ENCODE measurements around the gene POLR1H.

POLR1H gene

DNA sequence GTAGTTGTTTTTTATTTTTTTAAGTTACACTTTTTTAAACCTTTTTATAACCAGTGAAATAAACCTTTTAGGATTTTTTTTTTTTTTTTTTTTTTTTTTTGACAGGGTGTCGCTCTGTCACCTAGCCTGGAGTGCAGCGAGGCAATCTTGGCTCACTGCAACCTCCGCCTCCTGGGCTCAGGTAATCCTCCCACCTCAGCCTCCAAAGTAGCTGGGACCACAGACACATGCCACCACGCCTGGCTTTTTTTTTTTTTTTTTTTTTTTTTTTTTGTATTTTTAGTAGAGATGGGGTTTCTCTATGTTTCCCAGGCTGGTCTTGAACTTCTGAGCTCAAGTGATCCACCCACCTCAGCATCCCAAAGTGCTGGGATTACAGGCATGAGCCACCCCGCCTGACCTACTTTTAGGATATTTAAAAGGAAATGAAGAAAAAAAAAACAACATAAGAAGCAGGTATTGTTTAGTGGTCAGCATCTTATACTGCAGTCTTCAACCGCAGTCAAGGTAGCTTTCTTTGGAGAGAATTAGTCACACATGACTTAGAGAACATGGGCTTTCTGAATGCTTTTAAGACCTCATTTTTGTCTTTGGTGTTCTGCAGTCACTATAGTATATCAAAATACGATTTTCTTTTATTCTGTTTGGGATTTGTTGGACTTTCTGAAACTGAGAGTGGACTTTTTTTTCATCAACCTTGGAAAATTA, 1.6 kb downstream of the POLR1H start:
- DNase-seq (ENCODE audit: low spot score) = no peak

DNA sequence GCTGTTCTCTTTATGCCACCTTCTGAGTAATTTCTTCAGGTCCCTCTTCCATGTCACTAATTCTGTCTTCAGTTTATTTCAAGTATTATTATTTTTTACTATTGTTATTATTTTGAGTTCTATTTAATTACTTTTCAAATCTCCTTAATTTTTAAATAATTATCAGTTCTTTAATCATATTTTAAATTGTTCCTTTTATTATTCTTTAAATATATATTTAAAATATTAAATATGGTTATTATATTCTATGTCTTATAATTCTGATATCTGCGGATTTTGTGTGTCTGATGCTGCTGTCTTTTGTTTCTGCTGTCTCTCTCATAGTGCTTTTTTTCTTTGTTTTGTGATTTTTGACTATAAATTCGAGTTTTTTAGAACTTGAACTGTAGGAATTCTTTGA, 2.2 kb downstream of the POLR1H start:
- DNase-seq (ENCODE audit: low spot score) = no peak

DNA sequence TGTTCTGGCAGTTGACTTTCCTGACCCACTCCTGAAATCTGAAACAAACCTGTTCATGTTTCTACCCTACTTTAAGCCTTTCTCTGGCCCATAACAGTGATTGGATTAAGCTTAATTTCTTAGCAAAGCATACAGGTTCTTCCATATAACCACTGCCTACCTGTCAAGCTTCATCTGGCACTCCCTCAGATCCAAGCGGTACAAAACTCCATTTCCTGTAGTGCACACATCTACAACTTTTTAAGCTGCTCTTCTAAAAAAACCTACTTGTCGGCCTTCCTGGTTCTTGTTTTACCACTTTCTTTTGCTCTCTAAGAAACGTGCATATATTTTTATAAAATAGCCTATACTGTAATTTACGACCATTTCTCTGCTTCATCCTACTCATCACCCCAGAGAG, 5.0 kb downstream of the POLR1H start:
- no peak for DNase-seq (ENCODE audit: low spot score)

DNA sequence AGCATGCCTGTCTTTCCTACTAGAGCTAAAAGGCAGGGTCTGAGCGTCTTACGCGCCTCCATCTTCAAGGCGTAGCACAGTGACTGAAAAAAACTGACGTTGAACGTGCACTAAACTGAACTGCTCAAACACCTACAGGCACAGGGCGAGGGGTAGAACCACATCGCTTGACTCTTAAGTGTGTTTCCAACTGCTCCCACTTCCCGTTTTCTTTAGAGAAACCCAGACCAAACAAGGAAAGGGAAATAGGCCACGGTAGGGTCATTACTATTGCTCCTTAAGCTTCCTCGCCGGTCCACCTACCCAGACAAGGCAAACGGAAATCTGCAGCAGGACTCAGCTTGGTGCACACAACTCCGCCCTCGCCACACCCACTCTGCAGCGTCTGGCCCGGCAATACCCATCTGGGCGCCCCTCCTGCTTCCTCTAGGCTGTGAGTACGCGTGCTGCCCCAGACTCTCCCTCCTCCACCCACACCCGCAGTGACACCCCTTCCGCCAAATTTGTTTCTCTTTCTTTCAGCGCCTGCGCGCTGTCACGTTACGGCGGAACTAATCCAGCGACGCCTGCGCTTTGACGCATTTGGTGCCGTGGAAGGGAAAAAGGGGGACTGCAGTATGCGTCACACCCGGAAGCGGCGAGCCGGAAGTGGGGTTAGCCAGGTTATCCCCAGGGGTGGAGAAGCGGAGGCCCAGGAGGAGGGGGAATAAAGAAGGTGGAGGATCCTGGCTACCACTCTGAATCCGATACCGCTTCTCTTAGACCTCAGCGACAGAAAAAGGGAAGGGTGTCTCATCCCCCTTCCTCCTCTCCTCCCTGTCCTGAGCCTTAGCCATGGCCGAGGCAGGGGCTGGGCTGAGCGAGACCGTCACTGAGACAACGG, 5.8 kb downstream of the POLR1H start, which contains the start of gene PPP1R11:
TSS of gene PPP1R11 (plus strand) at position 622 of the 883 bp plus-strand sequence. CDS start at position 835, 213 bp downstream.
- DNase-seq (ENCODE audit: low spot score) = peak; percentile 100

DNA sequence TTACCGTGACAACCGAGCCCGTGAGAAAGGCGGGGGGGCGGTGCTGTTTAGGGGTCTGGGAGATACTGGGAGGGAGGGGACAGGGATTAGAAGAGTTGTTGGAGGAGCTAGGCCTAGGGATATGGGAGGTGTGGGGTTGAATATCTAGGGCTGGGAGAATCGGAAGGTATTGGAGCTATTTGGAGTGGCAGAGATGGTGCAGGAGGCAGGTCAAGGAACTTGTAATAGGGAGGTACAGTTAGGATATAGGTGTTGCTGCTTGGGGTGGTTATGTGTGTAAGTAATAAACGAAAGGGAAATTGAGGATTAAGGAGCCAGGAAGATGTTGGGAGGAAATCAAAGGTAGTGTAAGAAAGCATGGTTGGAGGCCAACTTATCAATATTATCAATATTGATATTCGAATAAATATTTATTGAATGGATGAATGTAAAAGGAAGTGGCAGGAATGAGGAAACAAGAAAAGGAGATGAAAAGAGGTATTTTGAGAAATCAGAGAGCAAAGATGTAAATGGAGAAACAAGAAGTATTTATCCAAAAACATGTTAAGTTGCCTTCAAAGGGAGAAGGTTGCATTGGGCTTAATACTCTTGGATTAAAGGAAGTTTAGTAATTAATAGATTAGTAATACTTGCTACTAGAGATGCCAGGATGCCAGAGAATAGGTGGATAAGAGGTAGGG, 6.5 kb downstream of the POLR1H start:
- DNase-seq (ENCODE audit: low spot score) = no peak

DNA sequence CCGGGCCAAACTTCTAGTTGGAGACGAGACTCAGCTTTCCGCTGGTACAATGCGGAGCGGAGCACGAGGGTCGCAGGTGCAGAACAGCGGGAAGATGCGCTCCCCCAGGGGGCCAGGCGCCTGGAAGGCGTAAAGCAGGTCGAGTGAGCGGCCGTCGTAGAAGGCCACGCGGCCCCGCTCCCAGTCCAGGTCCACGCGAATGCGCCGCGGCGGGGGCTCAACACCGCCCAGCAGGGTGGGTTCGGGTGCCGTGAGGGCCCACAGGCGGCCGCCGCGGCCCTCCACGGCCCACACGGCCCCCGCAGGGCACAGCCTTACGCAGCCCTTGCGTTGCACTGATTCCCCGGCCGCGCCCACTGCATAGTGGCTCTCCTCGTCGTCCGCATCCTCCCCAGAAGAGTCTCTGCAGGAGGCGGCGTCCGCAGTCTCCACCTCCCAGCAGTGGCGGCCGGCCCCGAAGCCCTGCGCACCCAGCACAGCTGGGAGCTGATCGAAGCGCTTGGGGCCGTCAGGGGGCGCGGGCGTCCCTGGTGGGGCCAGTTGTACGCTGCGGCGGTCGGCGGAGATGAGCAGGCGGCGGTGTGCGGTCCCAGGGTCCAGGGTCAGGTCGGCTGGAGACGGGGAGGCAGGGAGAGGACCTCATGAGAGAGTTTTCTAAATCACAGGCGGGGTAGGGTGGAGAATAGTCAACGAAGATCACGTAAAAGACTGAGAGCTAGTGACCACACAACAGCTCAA, 10.2 kb downstream of the POLR1H start:
- no peak for DNase-seq (ENCODE audit: low spot score)

DNA sequence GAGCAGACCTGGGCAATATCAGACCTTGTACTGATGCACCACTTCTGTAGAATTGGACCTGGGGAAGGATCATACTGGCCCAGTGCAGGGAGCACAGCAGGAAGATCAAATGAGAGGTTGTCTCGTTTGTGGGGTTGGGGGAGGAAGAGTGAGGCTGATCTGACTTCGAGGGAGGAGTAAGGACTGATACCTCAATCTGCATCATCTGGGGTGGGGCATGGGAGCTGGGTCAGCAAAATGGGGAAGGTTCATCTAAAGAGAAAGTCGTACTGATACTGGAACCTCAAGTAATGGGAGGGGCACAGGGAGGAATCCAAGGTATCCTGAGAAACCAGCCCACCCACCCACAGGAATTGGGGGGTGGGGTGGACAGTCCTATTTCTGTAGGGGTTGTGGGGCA, 10.8 kb downstream of the POLR1H start:
- no peak for DNase-seq (ENCODE audit: low spot score)

DNA sequence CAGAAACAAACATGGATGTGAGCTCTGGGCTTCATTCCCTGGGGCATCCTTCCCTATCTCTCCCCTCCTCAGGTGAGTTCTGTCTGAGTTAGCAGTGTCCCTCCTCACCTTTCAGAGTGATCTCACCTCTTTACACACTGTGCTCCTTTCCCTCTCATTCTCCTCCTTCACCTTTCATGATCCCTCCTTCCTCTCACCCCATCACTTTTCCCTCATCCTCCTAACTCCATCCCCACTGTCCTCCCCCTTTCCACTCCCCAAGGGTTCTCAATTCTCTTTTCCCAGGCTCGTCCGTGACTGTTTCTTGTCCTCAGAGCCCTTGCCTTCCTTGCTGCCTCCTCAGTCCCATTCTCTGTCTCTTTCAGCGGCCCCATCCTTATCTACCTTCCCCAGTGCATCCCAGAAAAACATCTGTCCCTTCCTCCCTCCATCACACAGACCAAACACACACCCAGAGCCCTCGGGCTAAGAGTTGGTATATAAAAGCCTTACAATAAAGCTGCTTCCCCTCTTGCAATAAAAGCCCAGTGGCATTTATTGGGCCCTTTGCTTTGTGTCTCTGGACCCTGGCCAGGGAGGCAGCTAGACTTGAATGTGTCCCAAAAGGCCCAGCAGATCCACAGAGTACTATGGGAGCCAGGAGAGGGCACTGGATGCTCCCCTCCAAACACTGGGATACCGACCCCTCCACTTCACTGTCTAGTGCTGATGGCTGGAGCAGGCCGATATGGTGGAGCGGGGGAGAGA, 12.6 kb downstream of the POLR1H start:
- DNase-seq (ENCODE audit: low spot score) = no peak

DNA sequence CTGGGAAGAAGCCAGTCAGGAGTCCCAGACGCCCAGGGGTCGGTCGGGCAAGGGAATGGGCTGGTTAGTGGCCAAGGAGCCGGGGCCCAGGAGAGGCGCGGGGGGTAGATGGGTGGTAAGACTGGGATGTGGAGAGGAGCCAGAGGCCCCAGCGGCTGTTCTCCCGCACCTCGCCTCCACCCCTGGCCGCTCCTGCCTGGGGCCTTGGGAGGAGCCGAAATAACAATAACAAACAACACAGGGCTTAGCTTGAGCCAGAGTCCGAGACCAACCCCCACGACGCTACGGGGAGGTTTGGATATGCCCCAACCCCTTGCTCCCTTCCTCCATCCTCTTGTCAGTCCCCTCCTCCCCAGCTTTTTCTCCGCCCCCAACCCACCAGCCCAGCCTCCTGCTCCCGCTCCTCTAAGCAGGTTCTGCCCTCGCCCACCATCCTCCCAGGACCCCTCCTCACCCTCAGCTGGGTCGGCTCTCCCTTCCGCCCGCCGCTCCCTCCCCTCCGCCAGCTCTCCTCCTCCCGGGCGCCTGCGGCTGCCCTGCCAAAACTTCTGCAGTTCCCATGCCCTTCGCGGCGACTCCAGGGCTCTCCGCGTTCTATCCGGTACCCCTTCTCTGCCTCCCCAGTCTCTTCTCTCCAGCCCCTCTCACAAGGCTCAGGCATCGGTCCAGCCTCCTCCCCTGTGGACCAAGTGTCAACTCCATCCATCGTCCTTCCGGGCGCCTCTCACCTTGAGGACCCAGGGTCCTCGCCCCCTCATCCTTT, 13.4 kb downstream of the POLR1H start:
- DNase-seq (ENCODE audit: low spot score) = no peak

DNA sequence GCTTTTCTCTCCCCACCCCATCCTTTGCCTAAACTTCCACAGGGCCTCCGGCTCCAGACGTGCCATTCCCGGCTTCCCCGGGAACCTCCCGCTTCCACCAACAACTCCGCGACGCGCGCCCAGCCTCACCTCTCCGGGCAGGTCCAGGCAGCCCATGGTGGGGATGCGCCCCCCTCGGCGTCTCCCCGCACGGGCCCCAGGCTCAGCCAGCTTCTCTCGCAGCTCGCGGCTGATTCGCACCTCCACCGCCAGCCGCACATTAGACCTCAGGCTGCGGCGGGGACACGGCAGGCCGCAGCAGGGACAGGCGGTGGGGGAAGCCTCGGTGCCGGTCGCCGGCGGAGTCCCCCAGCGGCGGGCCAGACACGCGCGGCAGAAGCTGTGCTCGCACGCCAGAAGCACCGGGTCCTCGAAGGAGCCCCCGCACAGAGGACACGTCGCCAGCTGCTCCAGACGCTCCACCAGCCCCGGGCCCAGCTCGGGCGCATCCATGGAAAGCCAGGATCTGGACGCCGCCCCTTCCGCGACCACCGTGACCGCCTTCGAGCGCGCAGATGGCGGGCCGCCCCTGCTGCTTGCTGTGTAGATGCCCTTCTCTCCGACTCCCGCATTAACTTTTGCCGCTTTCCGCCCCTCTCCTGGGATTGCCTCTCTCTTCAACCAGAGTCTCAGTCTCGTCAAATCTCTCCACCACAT, 14.2 kb downstream of the POLR1H start, which contains the start of gene RNF39:
TSS of gene RNF39 (minus strand) at position 676 of the 696 bp plus-strand sequence. CDS start at position 492, 184 bp downstream.
- no peak for DNase-seq (ENCODE audit: low spot score)

DNA sequence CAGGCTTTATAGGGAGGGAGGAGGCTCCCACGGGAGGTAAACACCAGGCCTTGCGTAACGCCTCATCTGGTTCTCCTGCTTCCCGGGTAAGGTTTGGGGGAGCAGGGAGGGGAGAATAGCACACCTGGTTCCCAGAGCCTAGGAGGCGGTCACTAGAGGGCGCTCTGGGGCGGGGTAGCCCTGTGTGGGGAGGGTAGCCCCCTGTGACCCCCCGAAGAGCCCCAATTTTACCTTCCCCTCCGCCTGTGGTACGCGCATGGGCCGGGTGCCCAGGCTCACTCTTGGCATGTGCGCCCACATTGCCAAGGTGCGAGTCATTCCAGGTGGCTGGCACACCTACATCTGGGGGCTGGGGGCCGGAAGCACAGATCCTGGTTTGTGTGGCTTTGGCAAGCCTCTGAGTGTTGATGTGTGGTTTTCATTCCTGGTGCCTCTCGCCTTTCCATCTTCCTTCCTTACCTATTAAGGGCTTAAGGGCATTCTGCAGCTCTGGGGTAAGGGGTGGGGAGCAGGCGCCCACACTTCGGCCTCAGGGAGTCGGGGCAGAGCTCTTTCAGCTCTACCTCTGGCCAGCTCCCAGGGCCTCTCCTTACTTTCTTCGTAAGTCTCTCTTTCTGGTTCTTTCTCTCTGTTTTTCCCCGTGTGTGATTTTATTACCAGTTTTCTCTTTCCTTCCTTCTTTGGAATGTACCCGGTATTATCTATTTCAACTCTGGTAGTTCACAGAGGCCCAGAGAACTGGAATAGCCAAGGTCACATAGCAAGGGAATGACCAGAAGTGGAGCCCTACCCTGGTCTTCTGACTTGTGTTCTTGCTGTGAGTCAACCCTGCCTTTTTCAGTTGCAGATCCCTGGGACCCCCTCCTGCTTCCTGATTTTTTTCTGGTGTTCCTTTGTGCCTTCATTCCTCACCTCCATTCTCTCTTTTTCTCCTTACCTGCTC, 15.0 kb downstream of the POLR1H start:
- DNase-seq (ENCODE audit: low spot score) = no peak

DNA sequence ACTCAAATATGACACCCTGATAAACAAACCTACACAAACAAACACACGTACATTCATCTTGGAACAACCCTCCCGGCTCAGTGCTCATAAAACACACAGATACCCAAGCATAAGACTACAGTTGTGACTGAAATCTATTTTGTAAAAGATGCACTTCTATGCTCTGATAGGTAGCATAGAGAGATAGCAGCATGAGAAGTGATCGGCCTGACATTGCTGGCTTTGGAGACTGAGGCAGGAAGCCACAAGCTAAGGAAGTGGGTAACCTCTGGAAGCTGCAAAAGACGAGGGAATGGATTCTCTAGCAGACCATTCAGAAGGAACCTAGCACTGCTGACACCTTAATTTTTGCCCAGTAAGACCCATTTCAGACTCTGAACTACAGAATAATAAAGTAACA, 16.2 kb downstream of the POLR1H start:
- no peak for DNase-seq (ENCODE audit: low spot score)

DNA sequence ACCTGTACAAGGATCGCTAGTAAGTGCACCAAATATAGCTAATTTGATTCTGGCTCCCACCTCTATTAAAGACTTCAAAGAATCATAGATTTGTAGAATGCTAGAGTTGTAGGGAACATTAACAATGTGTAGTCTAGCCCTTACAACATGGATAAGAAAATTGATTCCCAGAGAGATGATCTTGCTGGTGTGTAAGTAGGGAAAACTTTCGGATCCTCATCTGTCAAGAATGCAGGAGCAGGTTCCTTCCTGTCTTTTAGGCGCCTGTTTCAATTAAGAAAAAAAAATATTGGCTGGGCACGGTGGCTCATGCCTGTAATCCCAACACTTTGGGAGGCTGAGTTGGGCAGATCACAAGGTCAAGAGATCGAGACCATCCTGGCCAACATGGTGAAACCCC, 26.8 kb downstream of the POLR1H start:
- no peak for DNase-seq (ENCODE audit: low spot score)

DNA sequence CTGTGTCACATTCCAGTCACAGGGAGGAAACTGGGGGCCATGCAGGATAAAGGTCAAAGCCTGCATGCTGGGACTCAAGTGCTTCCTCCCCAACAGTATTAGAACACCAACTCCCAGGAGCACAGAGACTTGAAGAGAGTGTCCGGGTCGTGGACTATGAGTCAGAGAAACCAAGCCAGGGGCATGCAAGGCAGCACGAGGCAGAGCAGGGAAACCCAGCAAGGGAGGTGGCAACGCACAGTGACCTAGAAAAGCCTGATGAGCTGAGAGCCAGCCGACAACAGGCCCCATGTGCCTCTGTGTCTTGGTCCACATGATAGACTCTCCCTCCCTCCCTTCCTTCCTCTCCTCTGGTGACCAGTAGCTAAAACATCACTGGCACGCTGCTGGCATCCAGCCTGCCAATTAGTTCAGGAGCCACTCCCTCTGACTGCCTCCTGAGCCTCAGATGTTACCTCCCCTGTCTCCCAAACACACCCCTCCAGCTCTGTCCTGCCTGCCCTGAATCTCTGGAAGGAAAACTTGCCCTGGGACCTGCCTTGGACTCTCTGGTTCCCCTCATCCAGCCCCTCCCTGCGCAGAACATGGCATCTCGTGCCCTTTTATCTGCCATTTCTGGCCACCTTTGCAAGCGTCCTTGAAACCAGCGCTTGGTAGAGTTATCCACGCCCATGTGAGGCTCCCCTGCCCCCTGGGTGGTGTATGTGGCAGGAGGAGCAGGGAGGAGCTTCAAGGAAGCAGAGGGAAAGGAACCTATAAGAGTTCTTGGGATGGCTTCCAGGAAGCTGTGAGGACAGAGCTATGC, 30.7 kb downstream of the POLR1H start:
- no peak for DNase-seq (ENCODE audit: low spot score)

DNA sequence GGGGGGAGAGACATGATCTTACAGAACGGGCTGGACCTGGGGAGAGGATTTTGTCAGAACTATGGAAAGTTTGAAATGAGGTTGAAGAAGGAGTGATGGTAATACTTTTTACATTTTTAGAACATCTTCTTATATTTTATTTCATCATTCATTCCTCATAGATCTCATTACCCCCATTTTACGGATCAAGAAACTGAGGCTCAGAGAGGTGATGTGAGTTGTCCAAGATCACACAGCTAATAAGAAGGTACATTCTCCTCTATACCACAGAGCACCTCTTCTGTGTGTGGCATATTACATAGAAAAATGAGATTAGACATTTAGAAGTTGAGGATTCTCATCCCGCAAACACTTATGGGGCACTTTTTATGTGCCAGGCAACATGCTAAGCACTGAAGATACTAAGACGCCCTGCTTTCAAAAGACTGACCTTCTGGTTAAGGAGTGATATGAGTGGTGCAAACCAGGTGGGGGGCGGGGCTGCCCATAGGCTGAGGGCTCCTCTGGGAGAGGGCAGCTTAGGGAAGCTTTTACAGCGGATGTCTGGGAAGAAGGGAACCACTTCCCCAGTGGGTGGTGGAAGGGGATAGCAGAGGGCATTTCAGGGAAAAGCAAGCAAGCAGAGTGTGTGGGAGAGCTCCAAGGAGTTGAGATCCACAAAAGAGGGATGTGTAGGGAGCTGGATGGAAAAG, 31.9 kb downstream of the POLR1H start:
- no peak for DNase-seq (ENCODE audit: low spot score)

DNA sequence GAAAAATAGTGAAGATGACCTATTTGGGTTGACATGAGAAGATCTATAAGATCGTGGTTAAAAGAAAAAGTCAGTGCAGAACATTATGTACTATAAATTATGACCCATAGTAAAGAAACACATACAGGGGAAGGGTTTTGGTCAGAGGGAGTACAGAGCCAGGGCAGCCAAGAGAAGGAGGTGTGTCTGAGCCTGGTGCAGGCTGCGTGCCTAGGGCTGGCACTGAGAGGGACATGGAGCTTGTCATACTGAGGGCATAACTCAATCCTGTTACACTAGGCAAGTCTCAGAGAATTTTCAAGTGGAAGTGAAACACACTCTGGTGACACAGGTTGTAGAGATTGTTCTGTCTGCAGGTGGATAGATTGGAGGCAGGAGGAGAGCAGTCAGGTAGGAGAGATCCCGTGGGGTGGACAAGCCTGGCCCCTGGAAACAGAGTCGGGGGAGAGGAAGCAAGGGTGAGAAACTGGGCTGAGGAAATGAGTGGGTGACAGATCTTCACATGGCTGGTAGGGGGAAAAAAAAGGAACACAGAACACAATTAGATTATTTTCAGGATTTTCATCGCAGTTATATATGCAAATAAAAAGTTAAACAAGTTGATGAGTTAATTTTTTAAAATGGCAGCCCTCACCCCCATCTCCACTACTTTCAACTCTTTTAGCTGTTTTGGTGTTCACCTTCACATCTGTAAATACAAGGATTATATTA, 33.0 kb downstream of the POLR1H start:
- DNase-seq (ENCODE audit: low spot score) = no peak

DNA sequence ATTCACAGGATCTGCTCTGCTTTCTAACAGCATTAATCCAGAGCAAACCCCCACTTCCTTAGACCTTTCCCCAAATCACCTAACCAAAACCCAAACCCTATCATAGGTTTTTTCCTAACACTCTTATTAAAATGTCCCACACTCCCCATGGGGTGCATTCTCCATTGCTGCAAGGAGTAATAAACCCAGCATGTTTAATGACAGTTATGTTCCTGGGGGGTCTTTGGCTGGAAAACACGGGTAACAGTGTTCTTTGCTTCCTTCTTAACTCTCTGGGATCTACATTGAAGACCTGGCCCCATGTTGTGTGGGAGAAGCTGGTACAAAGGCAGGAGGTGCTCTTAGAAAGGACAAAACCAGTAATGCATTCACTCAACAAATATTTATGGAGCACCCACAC, 35.8 kb downstream of the POLR1H start:
- no peak for DNase-seq (ENCODE audit: low spot score)
